ENCODE data around the gene SSTR3. TPM values are rescaled to one million over a fixed set of nuclear protein-coding genes. Genes with fewer than 3 reads are reported as not detected.

The SSTR3 gene
- total RNA-seq (0.06 and 0.21 TPM in 2 replicates), polyA plus RNA-seq (not detected in 2 replicates)

DNA sequence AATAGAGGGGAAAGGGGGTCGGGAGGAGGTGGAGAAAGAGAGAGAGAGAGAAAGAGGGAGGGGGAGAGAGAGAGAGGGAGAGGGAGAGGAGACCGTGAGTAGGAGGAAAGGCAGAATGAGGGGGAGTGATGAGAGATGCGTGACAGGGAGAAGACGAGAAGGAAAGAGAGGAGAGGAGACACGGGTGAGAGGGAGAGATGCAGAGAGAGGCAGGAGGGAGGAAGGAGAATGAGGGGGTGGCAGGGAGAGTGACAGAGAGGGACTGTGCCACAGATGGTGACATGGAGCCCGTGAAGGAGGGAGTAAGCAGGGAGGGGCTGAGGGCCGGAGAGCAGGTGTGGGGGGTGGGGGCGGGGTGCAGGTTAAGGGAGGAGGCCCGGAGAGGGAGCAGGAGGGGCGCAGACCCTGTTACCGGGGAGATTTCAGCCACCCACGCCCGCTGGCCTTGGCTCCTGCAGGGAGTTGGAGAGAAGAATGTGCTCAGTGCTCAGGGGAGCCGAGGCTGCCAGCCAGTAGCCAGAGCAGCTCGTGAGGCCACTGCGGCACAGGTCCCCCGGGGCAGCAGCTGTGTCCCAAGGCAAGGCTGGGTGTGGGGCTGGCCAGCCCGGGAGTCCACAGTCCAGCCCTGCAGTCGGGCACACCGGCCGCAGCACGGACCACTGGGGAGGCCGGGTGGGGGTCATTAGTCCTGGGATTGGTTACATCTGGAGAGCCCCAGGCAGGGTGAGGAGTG lies at the start of gene SSTR3:
TSS of gene SSTR3 (minus strand) at position 304 of the 733 bp plus-strand sequence. CDS start 4,674 bp downstream, outside the sequence.
- Histone ChIP-seq H3K36me3 (no peaks in the 10 kb centered on the region), H3K9me3 (ENCODE audit: low read depth) (no peaks in the 10 kb centered on the region), H3K4me1 (ENCODE audit: low read depth) (peaks cover 20% of the 10 kb centered on the region), H3K4me3 (no peak within 1 kb of the TSS), H3K27ac (no peak within 1 kb of the TSS), H3K27me3 (no peaks in the 10 kb centered on the region)
- peak; percentile 48 to 53 for DNase-seq (ENCODE audit: low read depth in 1 of 2, low spot score in 1 of 2)
- TF ChIP-seq, protein P1, sequence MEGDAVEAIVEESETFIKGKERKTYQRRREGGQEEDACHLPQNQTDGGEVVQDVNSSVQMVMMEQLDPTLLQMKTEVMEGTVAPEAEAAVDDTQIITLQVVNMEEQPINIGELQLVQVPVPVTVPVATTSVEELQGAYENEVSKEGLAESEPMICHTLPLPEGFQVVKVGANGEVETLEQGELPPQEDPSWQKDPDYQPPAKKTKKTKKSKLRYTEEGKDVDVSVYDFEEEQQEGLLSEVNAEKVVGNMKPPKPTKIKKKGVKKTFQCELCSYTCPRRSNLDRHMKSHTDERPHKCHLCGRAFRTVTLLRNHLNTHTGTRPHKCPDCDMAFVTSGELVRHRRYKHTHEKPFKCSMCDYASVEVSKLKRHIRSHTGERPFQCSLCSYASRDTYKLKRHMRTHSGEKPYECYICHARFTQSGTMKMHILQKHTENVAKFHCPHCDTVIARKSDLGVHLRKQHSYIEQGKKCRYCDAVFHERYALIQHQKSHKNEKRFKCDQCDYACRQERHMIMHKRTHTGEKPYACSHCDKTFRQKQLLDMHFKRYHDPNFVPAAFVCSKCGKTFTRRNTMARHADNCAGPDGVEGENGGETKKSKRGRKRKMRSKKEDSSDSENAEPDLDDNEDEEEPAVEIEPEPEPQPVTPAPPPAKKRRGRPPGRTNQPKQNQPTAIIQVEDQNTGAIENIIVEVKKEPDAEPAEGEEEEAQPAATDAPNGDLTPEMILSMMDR (IDR thresholded peaks at IDR 0.05; ENCODE audit: low read depth, low read length), result no peak

DNA sequence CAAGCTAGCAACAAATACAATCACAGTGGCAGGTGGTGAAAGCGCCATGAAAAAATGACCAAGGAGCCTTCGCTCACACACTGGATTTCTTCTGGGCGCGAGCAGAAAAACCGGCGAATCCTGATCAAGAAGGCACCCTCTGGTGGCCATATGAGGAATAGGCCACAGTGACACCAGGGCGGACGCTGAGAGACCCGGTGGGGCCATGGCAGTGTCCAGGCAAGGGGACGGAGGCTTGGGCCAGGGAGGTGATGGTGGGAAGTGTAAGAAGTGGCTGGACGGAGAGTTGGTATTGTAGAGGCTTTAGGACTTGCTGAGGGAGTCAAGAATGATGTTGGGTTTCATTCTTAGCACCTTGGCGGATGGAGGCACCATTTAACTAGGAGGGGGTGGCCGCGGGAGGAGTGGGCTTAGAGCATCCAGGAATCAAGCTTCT lies 48.6 kb upstream of the SSTR3 start:
- Histone ChIP-seq H3K36me3 (no peaks in the 10 kb centered on the region), H3K4me1 (ENCODE audit: low read depth) (peaks cover 4% of the 10 kb centered on the region), H3K9me3 (ENCODE audit: low read depth) (no peaks in the 10 kb centered on the region), H3K27ac (no peak overlapping the region), H3K27me3 (peaks cover 6% of the 10 kb centered on the region), H3K4me3 (no peak overlapping the region)
- DNase-seq (ENCODE audit: low read depth in 1 of 2, low spot score in 1 of 2), result peak; percentile 65 to 79
- TF ChIP-seq, protein P1 (IDR thresholded peaks at IDR 0.05; ENCODE audit: low read depth, low read length), result peak; percentile 94

- Histone ChIP-seq H3K4me3 (no peak overlapping the region), H3K27ac (no peak overlapping the region), H3K9me3 (ENCODE audit: low read depth) (no peaks in the 10 kb centered on the region), H3K27me3 (peaks cover 6% of the 10 kb centered on the region), H3K36me3 (no peaks in the 10 kb centered on the region), H3K4me1 (ENCODE audit: low read depth) (peaks cover 4% of the 10 kb centered on the region)
- no peak for DNase-seq (ENCODE audit: low read depth in 1 of 2, low spot score in 1 of 2)
- TF ChIP-seq, protein P1 (IDR thresholded peaks at IDR 0.05; ENCODE audit: low read depth, low read length), result no peak
These were observed 48.0 kb upstream of the SSTR3 start for GRCh38 chr22:37260155-37260795.

DNA sequence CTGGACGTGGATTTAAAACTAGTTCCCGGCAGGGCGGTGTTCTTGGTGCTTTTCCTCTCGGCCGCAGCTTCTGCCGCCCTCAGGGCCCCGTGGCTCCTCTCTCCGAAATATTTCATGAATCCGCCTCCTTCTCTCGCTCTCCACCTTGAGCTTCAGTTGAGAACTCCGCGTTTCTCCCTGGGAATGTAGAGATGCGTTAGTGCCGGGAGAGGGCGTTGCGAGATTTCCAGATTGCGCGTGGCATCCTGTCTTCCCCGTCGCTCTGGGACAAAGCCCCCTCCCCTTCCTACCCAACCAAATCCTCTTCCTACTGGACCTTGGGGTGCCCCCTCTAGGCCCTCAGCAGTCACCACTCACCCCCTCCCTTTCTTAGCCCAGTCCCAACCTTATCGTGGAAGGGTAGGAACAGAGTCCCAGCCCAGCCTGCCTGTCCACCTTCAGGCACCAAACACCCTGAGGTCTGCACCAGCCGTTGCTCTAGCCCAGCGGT lies 47.3 kb upstream of the SSTR3 start:
- H3K4me3 ChIP-seq, result no peak overlapping the region
- H3K36me3 ChIP-seq, result no peaks in the 10 kb centered on the region
- H3K27me3 ChIP-seq, result peaks cover 6% of the 10 kb centered on the region
- H3K27ac ChIP-seq, result no peak overlapping the region
- peak; percentile 67 to 68 for DNase-seq (ENCODE audit: low read depth in 1 of 2, low spot score in 1 of 2)
- TF ChIP-seq, protein P1 (IDR thresholded peaks at IDR 0.05; ENCODE audit: low read depth, low read length), result peak; percentile 80
- H3K4me1 ChIP-seq (ENCODE audit: low read depth), result peaks cover 8% of the 10 kb centered on the region
- H3K9me3 ChIP-seq (ENCODE audit: low read depth), result no peaks in the 10 kb centered on the region

GRCh38 chr22:37258753-37259401 lies 46.6 kb upstream of the SSTR3 start:
- no peak overlapping the region for H3K27ac ChIP-seq
- H3K4me1 ChIP-seq (ENCODE audit: low read depth), result peaks cover 9% of the 10 kb centered on the region
- no peaks in the 10 kb centered on the region for H3K36me3 ChIP-seq
- no peaks in the 10 kb centered on the region for H3K9me3 ChIP-seq (ENCODE audit: low read depth)
- H3K4me3 ChIP-seq, result no peak overlapping the region
- H3K27me3 ChIP-seq, result peaks cover 6% of the 10 kb centered on the region
- DNase-seq (ENCODE audit: low read depth in 1 of 2, low spot score in 1 of 2), result no peak
- TF ChIP-seq, protein P1 (IDR thresholded peaks at IDR 0.05; ENCODE audit: low read depth, low read length), result no peak

All from cardiac muscle cell (in vitro differentiated cells and primary cell).